ENCODE measurements around the gene ACSM4. TPM values are rescaled to one million over a fixed set of nuclear protein-coding genes. Genes with fewer than 3 reads are reported as not detected.

Gene ACSM4
- polyA plus RNA-seq (not detected in 3 replicates), polyA minus RNA-seq (not detected in 3 replicates)
- polyA plus RNA-seq (2011; ENCODE audit: low read depth) = not detected
- polyA plus RNA-seq (2011; cell fraction: cytosol; rRNA removed) = not detected in 2 replicates
- polyA plus RNA-seq (2011; cell fraction: nucleus; rRNA removed) = not detected in 2 replicates
- not detected in 2 replicates for polyA plus RNA-seq (2012; ENCODE audit: low replicate concordance)
- not detected for polyA minus RNA-seq (2011; cell fraction: cytosol; rRNA and poly(A)+ RNA removed)
- not detected in 2 replicates for polyA minus RNA-seq (2011; cell fraction: nucleus; rRNA and poly(A)+ RNA removed)

GRCh38 chr12:7303772-7304171, at the start of gene ACSM4:
TSS of gene ACSM4 (plus strand) at chr12:7304072. CDS start at chr12:7304332, 260 bp downstream.
- no peaks in the 10 kb centered on the region for H3K27me3 ChIP-seq (ENCODE audit: control insufficient read depth, extremely low read depth, insufficient read depth, low read length)
- no peaks in the 10 kb centered on the region for H3K9me3 ChIP-seq (ENCODE audit: control insufficient read depth, low read depth, low read length)
- no peaks in the 10 kb centered on the region for H3K4me1 ChIP-seq (ENCODE audit: control insufficient read depth, extremely low read depth, insufficient read depth, low read length)
- H3K9ac ChIP-seq (ENCODE audit: control insufficient read depth, extremely low read depth, insufficient read depth, low read length) = no peak within 1 kb of the TSS
- DNase-seq (ENCODE audit: low read depth, low spot score) (no peak), FAIRE-seq (no peak)
- H4K20me1 ChIP-seq (ENCODE audit: control insufficient read depth, extremely low read depth, insufficient read depth, low read length) = no peaks in the 10 kb centered on the region
- dilution Hi-C loops (cut with MboI; ENCODE audit: extremely low pct_ligation_motif_present, low sequenced_read_pairs) = no loop called here
- H2AFZ ChIP-seq (ENCODE audit: control insufficient read depth, low read length) = no peak within 1 kb of the TSS
- no peaks in the 10 kb centered on the region for H3K36me3 ChIP-seq (ENCODE audit: control insufficient read depth in 2 of 2, extremely low read depth in 1 of 2, insufficient read depth in 2 of 2, low read length in 2 of 2)
- no peak within 1 kb of the TSS for H3K27ac ChIP-seq (ENCODE audit: control insufficient read depth, insufficient read depth, low read length)
- H3K4me3 ChIP-seq (ENCODE audit: control insufficient read depth in 2 of 3, extremely low read depth in 1 of 3, insufficient read depth in 2 of 3, low read depth in 1 of 3, low read length in 3 of 3) = no peak within 1 kb of the TSS
- H3K4me2 ChIP-seq (ENCODE audit: control insufficient read depth, extremely low read depth, insufficient read depth, low read depth, low read length) = no peak within 1 kb of the TSS
- no peaks in the 10 kb centered on the region for H3K9me1 ChIP-seq (ENCODE audit: control insufficient read depth, extremely low read depth, insufficient read depth, low read length)
- no peak for TF ChIP-seq EZH2 (IDR thresholded peaks at IDR 0.05; ENCODE audit: low read length)
- TF ChIP-seq, protein P1, sequence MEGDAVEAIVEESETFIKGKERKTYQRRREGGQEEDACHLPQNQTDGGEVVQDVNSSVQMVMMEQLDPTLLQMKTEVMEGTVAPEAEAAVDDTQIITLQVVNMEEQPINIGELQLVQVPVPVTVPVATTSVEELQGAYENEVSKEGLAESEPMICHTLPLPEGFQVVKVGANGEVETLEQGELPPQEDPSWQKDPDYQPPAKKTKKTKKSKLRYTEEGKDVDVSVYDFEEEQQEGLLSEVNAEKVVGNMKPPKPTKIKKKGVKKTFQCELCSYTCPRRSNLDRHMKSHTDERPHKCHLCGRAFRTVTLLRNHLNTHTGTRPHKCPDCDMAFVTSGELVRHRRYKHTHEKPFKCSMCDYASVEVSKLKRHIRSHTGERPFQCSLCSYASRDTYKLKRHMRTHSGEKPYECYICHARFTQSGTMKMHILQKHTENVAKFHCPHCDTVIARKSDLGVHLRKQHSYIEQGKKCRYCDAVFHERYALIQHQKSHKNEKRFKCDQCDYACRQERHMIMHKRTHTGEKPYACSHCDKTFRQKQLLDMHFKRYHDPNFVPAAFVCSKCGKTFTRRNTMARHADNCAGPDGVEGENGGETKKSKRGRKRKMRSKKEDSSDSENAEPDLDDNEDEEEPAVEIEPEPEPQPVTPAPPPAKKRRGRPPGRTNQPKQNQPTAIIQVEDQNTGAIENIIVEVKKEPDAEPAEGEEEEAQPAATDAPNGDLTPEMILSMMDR (optimal IDR thresholded peaks at IDR 0.05 in 1 of 3, IDR thresholded peaks at IDR 0.05 in 1 of 3, conservative IDR thresholded peaks at IDR 0.05 in 1 of 3; ENCODE audit: extremely low read depth in 1 of 3, insufficient read depth in 2 of 3, low read length in 3 of 3) = no peak
- no peaks in the 10 kb centered on the region for H3K79me2 ChIP-seq (ENCODE audit: control insufficient read depth, insufficient read depth, low read length)

GRCh38 chr12:7259060-7259459, 44.8 kb upstream of the ACSM4 start:
- H3K9ac ChIP-seq (ENCODE audit: control insufficient read depth, extremely low read depth, insufficient read depth, low read length) = no peak overlapping the region
- H3K4me3 ChIP-seq (ENCODE audit: control insufficient read depth in 2 of 3, extremely low read depth in 1 of 3, insufficient read depth in 2 of 3, low read depth in 1 of 3, low read length in 3 of 3) = no peak overlapping the region
- H3K27ac ChIP-seq (ENCODE audit: control insufficient read depth, insufficient read depth, low read length) = no peak overlapping the region
- DNase-seq (ENCODE audit: low read depth, low spot score) (no peak), FAIRE-seq (no peak)
- no peaks in the 10 kb centered on the region for H3K9me3 ChIP-seq (ENCODE audit: control insufficient read depth, low read depth, low read length)
- dilution Hi-C loops (cut with MboI; ENCODE audit: extremely low pct_ligation_motif_present, low sequenced_read_pairs) = no loop called here
- H3K36me3 ChIP-seq (ENCODE audit: control insufficient read depth in 2 of 2, extremely low read depth in 1 of 2, insufficient read depth in 2 of 2, low read length in 2 of 2) = no peaks in the 10 kb centered on the region
- no peaks in the 10 kb centered on the region for H3K9me1 ChIP-seq (ENCODE audit: control insufficient read depth, extremely low read depth, insufficient read depth, low read length)
- no peak overlapping the region for H2AFZ ChIP-seq (ENCODE audit: control insufficient read depth, low read length)
- H3K27me3 ChIP-seq (ENCODE audit: control insufficient read depth, extremely low read depth, insufficient read depth, low read length) = peaks cover 4% of the 10 kb centered on the region
- H3K4me1 ChIP-seq (ENCODE audit: control insufficient read depth, extremely low read depth, insufficient read depth, low read length) = no peaks in the 10 kb centered on the region
- H3K4me2 ChIP-seq (ENCODE audit: control insufficient read depth, extremely low read depth, insufficient read depth, low read depth, low read length) = no peak overlapping the region
- H4K20me1 ChIP-seq (ENCODE audit: control insufficient read depth, extremely low read depth, insufficient read depth, low read length) = no peaks in the 10 kb centered on the region
- TF ChIP-seq, protein P1 (optimal IDR thresholded peaks at IDR 0.05 in 1 of 3, IDR thresholded peaks at IDR 0.05 in 1 of 3, conservative IDR thresholded peaks at IDR 0.05 in 1 of 3; ENCODE audit: extremely low read depth in 1 of 3, insufficient read depth in 2 of 3, low read length in 3 of 3) = no peak
- no peak for TF ChIP-seq EZH2 (IDR thresholded peaks at IDR 0.05; ENCODE audit: low read length)
- no peaks in the 10 kb centered on the region for H3K79me2 ChIP-seq (ENCODE audit: control insufficient read depth, insufficient read depth, low read length)

Measured in keratinocyte (primary cell).